IPS DF 4.7 (cell line): ENCODE data around the gene SLC49A3.

ENCODE experiments used
- DNase-seq: peaks from one replicate; pipeline ENCODE4 v3.0.0-alpha.2; 2013; ENCODE audit warnings: low spot score; ENCODE audit errors: extremely low read depth

Gene SLC49A3

DNA sequence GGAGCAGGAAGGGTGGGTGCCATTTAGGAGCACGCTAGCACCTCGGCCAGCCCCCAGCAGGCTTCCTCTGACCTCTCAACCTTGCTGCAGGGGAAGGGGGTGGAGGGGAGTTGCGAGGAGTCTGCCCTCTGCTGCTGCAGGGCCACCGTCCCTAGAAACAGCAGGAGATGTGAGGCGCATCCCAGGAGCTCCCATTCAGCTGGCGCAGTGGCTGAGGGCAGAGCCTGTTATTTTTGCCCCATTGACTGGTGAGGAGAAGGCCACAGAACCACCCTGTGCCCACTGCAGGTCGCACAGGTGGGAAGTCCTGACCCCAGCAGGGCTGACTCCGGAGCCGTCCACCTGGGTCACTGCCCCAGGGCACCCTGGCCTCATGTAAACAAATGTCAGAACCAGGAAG is 55.5 kb downstream of the SLC49A3 start:
- DNase-seq = no peak

DNA sequence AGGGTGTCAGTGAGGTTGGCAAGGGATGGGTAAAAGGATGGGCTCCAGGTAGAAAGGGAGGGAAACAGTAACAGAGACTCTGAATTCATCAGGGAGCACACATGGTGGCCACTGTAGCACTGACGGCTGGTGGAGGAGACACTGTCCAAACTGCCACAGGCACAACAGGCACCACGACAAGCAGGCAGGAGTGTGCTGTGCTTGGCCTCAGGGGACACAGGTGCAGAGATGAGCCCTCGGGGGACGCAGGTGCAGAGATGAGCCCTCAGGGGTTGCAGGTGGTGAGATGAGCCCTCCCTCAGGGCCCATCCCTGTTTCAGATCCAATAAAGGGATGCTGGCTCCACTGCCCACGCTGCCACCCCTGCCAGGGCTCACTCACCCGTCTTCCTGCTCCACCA is 56.0 kb downstream of the SLC49A3 start:
- DNase-seq = no peak

DNA sequence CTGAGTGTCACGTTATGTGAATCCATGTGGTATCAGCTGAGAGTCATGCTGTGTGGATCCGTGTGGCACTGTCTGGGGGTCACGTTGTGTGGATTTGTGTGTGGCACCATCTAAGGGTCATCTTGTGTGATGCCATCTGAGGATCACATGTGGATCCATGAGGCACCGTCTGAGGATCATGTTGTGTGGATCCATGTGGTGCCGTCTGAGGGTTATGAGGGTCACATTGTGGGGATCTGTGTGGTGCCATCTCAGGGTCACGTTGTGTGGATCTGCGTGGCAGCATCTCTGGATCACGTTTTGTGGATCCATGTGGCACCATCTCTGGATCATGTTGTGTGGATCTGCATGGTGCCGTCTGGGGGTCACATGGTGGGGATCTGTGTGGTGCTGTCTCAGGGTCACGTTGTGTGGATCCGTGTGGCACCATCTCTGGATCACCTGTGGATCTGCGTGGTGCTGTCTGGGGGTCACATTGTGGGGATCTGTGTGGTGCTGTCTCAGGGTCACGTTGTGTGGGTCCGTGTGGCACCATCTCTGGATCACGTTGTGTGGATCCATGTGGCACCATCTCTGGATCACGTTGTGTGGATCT is 56.7 kb downstream of the SLC49A3 start:
- no peak for DNase-seq
